NCI-H146 treated with DMSO at 0.1 percent for 48 hours (cell line): ENCODE data around the gene P4HA2.

Experiments
- DNase-seq: peaks from one replicate; lab custom pipeline; 2025; ENCODE audit not compliant: unreplicated experiment; lab: John Stamatoyannopoulos, UW

The P4HA2 gene

GRCh38 chr5:132227485-132228240, at the start of gene P4HA2:
P4HA2 (minus strand) TSS chr5:132227853; CDS start chr5:132218626, 9,227 bp downstream.
- peak; percentile 52 for DNase-seq

- DNase-seq: no peak
Observed at GRCh38 chr5:132277256-132277655, 49.6 kb upstream of the P4HA2 start.

- no peak for DNase-seq
Observed at GRCh38 chr5:132275367-132276220, 47.9 kb upstream of the P4HA2 start.

- no peak for DNase-seq
Observed at GRCh38 chr5:132274050-132274792, 46.6 kb upstream of the P4HA2 start.

GRCh38 chr5:132273631-132274030, 46.0 kb upstream of the P4HA2 start:
- no peak for DNase-seq

GRCh38 chr5:132272311-132273210, 44.9 kb upstream of the P4HA2 start:
- DNase-seq: peak; percentile 30

GRCh38 chr5:132271251-132272246, 43.9 kb upstream of the P4HA2 start:
- DNase-seq: no peak

GRCh38 chr5:132270706-132271105, 43.1 kb upstream of the P4HA2 start:
- DNase-seq: no peak

GRCh38 chr5:132270335-132270665, 42.6 kb upstream of the P4HA2 start:
- DNase-seq: no peak

- no peak for DNase-seq
Observed at GRCh38 chr5:132269635-132270334, 42.1 kb upstream of the P4HA2 start.

GRCh38 chr5:132268769-132269551, 41.3 kb upstream of the P4HA2 start:
- DNase-seq: no peak

GRCh38 chr5:132267931-132268768, 40.5 kb upstream of the P4HA2 start:
- DNase-seq: no peak

- no peak for DNase-seq
Observed at GRCh38 chr5:132267166-132267739, 39.6 kb upstream of the P4HA2 start.

GRCh38 chr5:132266836-132267160, 39.1 kb upstream of the P4HA2 start:
- no peak for DNase-seq

- DNase-seq: no peak
Observed at GRCh38 chr5:132266031-132266835, 38.6 kb upstream of the P4HA2 start.
